ENCODE measurements around the gene ZNF710.
"Not testable (repeated sequence)": the region's sequence is repeated elsewhere in the genome, so short reads cannot be mapped to it uniquely, and the experiment has no call there.

Gene ZNF710, protein sequence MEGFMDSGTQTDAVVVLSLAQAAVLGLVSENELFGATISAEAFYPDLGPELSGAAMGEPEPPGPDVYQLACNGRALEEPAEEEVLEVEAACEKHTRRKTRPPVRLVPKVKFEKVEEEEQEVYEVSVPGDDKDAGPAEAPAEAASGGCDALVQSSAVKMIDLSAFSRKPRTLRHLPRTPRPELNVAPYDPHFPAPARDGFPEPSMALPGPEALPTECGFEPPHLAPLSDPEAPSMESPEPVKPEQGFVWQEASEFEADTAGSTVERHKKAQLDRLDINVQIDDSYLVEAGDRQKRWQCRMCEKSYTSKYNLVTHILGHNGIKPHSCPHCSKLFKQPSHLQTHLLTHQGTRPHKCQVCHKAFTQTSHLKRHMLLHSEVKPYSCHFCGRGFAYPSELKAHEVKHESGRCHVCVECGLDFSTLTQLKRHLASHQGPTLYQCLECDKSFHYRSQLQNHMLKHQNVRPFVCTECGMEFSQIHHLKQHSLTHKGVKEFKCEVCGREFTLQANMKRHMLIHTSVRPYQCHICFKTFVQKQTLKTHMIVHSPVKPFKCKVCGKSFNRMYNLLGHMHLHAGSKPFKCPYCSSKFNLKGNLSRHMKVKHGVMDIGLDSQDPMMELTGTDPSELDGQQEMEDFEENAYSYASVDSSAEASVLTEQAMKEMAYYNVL

DNA sequence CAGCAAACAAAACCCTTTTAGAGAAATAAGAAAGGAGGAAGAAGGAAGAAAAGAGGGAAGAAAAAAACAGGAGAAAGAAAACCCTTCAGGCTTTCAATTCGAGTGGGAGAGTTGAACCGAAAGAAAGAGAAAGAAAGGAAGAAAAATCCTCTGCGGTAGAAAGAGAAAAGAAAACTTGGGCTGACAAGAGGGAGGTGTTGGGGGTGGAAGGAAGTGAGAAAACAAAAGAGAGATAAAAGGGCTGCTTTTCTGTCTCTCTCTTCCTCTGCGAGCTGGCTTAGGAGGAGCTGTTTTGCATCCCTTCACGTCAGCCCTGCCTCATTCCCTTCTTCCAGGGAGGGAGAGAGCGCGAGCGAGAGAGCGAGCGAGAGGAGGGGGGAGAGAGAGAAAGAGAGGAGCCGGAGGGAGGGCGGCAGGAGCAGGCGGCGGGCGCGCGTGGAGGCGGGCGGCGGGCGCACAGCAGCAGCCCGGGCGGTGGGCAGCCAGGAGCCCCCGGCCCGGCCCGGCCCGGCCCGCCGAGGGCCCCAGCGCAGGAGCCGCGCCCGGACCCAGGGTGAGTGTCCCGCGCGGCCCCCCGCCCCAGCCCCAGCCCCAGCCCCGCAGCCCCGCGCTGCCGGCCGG lies at the start of gene ZNF710:
Gene ZNF710 (plus strand): TSS at position 263 of the 621 bp plus-strand sequence. CDS start 65,814 bp downstream, outside the sequence.
- no peak for DNase-seq (ENCODE audit: low read depth in 2 of 3, low spot score in 2 of 3)

DNA sequence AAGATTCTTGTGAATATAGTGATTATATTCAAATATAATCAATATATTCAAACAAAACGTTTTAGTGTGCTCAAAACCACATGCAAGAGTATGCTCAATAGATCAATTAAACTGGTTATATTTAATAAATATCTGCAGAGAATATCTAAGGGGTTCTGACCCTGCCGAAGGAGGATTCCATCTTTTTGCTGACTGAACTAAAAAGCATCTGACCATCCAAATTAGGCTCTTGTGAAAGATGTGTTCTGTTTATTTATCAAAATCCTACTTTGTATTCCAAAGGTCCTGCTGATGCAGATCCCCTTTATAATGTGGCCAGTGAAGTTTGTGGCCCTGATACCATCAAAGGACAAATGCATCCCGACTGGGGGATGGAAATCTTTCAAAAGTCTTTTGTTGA lies 46.6 kb upstream of the ZNF710 start:
- DNase-seq (ENCODE audit: low read depth in 2 of 3, low spot score in 2 of 3), result no peak

DNA sequence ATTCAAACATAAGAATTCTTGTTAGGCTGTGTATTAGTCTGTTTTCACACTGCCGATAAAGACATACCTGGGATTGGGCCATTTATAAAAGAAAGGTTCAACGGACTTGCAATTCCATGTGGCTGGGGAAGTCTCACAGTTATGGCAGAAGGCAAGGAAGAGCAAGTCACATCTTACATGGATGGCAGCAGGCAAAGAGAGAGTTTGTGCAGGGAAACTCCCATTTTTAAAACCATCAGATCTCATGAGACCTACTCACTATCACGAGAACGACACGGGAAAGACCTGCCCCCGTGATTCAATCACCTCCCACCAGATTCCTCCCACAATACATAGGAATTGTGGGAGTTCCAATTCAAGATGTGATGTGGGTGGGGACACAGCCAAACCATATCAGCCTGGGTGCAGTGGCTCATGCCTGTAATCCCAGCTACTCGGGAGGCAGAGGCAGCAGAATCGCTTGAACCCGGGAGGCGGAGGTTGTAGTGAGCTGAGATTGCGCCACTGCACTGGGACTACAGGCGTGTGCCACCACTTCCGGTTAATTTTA lies 45.6 kb upstream of the ZNF710 start:
- not testable (repeated sequence) for DNase-seq (ENCODE audit: low read depth in 2 of 3, low spot score in 2 of 3)

DNA sequence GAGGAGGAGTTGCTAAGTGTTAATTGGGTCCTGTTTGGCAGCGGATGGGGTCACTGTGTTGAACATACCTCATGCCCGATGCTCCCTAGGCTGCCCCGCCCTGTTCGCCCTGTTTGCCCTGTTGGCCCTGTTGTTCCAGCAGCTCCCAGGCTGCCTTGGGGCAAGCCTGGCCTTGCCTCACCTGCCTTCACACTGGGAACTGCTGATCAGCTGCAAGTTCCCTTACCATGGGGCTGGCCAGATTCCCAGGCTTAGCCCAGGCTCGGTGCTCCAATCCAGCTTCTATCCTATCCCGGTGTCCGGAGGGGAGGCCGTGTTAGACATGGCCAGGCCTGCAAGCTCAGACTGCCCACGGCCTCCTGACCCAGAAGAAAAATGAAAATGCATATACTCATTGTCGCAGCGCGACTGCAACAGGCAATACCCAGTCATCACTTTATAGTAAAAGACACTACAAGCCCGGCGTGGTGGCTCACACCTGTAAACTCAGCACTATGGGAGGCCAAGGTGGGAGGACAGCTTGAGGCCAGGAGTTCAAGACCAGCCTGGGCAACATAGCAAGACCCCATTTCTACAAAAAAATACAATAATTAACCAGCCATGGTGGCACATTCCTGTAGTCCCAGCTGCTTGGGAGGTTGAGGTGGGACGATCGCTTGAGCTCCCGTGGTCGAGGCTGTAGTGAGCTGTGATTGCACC lies 42.9 kb upstream of the ZNF710 start:
- DNase-seq (ENCODE audit: low read depth in 2 of 3, low spot score in 2 of 3), result no peak

DNA sequence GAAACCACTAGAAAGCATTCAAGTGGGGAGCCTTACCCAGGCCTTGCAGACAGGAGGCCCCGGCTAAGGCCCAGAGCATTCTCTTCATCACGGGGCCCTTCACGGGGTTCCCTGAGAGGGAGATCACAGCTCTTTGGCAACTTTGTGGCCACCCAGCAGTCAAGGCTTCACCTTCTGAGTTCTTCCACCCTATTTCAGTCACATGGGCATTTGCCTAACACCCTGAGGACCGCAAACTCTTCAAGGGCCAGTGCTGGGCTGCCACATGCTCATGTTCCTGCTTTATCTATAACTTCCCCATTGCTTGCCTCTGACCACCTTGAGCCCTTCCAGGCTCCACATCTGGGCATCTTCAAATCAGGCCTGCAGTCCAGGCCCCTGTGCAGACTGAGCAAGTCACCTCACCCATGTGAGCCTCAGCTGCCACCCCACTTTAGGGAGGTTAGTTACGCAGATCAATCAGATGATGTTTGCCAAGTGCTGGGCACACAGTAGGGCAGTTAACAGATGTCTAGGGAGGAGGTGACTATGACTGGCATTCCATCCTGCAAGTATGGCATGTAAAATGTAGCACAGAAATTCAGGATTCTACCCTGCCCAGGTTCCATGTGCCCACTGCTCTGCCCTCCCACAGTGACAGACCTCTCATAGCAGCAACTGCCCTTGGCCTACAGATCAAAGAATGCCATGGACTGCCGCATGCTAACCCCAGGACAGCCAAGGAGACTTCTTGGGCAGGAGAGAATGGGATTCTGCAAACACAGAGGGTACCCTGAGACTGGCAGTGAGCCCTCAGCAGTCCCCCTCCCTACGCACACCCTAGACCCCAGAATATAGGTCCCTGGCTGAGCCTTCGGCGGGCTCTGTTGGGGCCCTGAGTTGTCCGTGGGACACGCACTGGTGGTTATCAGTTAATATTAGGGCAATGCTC lies 37.6 kb upstream of the ZNF710 start:
- DNase-seq (ENCODE audit: low read depth in 2 of 3, low spot score in 2 of 3), result no peak

DNA sequence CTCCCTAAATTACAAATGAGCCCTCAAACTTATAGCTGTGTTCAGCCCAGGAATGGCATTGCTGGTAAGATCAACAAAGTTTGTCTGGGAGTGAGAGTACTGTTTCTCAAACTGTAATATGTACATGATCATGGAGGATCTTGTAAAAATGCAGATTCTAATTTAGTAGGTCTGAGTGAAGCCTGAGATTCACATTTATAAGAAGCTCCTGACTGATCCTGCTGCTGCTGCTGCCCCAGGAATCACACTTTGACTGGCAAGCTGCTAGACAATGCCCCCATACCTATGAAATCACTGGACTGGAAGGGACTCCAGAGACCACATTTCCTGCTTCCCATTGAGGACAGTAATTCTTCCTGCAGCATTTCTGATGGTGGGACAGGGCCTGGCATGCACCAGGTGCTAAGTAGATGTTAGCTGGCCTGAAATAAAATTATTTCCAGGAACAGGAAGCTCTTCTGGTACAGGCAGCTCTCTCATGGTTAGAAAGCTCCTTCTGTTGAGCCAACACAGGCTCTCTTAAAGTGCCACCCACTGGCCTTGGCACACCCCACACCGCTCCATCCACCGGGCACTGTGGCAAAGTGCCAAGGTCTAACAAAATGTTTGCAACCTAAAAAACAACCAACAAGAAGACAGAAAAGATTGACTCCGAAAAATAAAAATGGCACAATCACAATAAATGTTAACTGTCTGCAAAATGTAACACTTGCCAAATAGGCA lies 36.7 kb upstream of the ZNF710 start:
- DNase-seq (ENCODE audit: low read depth in 2 of 3, low spot score in 2 of 3), result no peak

DNA sequence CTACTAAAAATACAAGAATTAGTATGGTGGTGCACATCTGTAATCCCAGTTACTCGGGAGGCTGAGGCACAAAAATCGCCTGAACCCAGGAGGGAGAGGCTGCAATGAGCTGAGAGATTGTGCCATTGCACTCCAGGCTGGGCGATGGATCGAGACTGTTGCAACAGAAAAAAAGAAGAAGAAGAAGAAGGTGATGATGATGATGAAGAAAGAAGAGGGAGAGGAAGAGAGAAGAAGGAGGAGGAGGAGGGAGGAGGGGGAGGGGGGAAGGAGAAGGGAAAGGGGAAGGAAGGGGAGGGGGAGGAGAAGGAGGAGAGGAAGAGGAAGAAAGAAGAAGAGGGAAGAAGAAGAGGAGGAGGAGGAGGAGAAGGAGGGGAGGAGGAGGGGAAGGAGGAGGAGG lies 33.2 kb upstream of the ZNF710 start:
- DNase-seq (ENCODE audit: low read depth in 2 of 3, low spot score in 2 of 3), result no peak

DNA sequence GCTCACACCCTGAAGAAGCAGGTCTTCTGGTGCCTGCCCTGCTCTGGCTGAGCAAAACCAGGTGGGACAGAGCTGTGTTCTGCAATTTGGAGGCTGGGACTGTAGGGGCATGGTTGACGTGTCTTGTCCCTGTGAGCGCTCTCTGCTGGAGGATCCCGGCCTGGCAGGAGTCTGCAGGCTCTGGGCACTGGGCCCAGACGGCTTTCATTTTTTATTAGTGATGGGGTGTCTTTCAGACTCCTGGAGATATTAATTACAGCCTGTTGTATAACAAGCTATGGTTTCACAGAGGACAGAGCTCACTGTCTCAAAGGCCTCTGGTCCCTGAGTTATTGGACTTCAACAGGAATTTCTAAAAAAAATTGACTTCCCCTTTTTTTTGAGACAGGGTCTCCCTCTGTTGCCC lies 29.5 kb upstream of the ZNF710 start:
- DNase-seq (ENCODE audit: low read depth in 2 of 3, low spot score in 2 of 3), result peak in 2 of 3 experiments; percentile 8 to 13

DNA sequence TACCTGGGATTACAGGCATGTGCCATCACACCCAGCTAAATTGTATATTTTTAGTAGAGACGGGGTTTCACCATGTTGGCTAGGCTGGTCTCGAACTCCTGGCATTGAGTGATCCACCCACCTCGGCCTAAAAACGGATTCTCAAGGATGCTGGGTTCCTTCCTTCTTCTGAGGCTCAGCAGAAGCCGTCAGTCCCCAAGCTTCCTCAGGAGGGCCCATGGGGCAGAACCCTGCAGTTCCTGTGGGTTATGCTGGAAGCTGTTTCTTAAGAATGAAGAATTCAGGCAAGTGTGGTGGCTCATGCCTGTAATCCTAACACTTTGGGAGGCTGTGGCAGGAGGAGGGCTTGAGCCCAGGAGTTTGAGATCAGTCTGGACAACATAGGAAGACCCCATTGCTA lies 29.0 kb upstream of the ZNF710 start:
- DNase-seq (ENCODE audit: low read depth in 2 of 3, low spot score in 2 of 3), result no peak

DNA sequence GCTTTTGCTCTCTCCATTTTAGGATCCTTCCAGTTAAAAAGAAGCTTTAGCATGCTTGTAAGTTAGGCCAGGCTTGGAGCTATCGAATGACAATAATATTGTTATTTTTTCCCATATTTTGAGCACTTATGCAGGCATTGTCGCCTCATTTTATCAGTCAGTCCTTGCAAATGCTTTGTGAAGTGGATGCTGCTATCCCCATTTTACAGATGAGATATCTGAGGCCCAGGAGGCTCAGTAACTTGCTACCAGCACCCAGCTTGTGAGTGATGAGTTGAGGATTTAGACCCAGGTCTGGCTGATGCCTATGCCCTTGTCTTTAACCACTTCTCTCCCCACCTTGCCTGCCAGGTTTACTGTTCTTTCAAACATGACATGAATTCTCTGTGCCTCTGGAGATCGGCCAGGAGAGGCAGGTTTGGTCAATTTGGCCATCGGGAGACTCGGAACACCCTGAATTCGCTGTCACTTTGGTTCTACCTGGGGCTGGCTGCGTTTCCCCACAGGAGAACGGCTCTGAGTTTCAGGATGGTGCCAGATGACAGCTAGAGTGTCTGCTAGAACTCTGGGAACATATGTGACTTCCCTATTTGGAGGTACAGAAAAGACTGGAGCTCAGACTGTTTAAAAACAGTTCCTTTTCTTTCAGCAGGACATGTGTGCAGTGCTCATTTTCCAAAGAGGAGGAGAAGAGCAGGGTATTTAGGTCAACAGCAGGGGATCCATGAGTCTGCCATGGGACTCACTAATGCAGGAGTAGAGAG lies 25.5 kb upstream of the ZNF710 start:
- no peak for DNase-seq (ENCODE audit: low read depth in 2 of 3, low spot score in 2 of 3)

DNA sequence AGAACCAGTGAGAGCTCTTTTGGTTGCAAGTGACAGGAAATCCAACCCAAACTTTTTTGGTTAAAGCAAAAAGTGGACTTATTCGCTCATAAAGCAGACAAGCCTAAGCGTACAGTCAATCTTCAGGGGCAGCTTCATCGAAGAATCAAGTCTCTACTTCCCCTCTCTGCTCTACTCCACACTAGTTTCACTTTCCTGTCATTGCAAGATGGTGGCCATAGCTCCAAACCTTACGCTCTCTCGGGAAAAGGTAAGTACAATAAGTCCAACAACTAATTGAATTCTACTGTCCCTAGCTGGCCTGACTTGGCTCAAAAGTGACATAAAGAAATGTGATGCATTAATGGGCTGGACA lies 24.9 kb upstream of the ZNF710 start:
- DNase-seq (ENCODE audit: low read depth in 2 of 3, low spot score in 2 of 3), result no peak

DNA sequence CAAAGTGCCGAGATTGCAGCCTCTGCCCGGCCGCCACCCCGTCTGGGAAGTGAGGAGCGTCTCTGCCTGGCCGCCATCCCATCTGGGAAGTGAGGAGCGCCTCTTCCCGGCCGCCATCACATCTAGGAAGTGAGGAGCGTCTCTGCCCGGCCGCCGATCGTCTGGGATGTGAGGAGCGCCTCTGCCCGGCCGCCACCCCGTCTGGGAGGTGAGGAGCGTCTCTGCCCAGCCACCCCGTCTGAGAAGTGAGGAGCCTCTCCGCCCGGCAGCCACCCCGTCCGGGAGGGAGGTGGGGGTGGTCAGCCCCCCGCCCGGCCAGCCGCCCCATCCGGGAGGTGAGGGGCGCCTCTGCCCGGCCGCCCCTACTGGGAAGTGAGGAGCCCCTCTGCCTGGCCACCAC lies 23.3 kb upstream of the ZNF710 start:
- not testable (repeated sequence) for DNase-seq (ENCODE audit: low read depth in 2 of 3, low spot score in 2 of 3)

DNA sequence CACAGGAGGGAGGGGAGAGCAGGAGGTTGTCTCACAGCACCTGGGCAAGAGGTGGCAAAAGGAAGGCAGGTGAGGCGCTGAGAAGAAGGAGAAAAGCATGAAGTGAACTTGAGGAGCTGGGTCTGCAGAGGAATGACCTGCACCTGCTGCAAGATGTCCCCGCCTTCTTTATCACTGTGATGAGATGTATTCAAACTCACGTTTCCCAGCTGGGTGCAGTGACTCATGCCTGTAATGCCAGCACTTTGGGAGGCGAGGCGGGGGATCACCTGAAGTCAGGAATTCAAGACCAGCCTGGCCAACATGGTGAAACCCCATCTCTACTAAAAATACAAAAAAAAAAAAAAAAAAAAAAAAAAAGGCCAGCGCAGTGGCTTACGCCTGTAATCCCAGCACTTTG lies 22.2 kb upstream of the ZNF710 start:
- no peak for DNase-seq (ENCODE audit: low read depth in 2 of 3, low spot score in 2 of 3)

DNA sequence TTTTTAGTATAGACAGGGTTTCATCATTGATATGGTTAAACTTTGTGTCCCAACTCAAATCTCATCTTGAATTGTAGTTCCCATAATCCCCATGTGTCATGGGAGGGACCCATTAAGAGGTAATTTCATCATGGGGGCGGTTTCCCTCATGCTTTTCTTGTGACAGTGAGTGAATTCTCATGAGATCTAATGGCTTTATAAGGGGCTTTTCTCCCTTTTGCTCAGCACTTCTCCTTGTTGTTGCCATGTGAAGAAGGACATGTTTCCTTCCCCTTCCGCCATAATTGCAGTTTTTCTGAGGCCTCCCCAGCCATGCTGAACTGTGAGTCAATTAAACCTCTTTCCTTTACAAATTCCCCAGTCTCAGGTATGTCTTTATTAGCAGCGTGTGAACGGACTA lies 20.2 kb upstream of the ZNF710 start:
- no peak for DNase-seq (ENCODE audit: low read depth in 2 of 3, low spot score in 2 of 3)

DNA sequence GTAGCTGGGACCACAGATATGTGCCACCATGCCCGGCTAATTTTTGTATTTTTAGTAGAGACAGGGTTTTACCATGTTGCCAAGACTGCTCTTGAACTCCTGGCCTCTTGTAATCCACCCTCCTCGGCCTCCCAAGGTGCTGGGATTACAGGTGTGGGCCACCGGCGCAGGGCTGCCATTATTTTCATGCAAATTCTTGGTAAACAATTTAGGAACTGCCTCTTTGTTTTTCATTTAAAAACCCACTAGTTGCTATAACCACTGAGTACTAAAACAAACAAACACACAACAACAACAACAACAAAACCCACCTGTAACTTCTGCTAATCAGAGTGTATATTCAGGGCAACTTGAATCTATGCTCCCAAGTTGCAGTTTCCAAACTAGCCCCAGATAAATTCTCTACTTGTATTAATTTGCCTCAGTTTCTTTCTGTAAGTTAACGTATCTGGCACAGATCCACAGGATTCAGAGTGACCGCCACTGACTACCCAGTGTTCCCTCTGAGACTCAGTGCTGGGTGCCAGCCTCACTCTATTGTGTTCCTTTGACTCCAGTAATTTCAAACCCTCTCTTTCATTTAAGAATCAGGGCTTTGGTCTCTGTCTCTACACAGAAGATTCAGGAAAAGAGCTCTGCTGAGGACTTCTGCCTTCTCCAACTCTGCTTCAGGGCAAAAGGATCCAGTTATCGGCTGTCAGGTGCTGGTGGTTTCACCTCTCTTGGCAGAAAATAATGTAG lies 18.6 kb upstream of the ZNF710 start:
- no peak for DNase-seq (ENCODE audit: low read depth in 2 of 3, low spot score in 2 of 3)

DNA sequence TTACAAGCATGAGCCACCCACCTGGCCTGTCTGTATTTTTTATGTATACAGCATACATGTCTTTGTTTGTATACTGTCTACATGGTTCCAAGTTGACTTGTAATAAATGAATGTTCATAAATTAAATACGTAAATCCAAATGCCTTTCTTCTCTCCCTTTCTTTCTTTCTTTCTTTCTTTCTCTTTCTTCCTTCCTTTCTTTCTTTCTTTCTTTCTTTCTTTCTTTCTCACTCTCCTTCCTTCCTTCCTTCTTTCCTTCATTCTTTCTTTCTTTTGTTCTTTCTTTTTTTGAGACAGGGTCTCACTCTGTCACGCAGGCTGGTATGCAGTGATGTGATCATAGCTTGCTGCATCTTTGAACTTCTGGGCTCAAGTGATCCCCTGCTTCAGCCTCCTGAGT lies 17.1 kb upstream of the ZNF710 start:
- DNase-seq (ENCODE audit: low read depth in 2 of 3, low spot score in 2 of 3), result no peak

DNA sequence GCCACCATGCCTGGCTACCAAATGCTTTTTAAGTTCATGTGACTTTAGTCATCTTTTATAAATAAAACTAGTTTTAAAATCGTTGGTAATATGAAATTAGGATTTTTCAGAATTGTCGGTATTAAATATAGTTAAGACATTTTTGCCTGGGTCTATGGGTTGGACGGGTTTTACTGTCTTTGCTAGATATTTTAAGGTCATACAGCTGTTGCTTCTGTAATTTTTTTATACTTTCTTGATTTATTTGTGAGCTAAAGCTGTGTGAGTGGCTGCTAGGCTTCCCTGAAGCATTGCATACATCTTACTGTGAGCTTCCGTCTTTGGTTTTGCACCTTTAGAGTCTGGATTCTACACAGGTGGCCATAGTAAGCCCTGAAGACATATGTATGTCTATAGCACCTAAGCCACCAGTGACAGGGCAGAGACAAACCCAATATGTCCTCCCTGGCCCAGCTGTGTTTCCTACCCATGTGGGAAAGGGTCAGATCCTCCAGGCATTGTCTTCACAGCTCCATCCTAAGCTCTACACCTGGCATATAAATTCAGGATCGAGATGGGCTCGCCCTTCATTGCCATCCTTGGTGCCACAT lies 16.6 kb upstream of the ZNF710 start:
- DNase-seq (ENCODE audit: low read depth in 2 of 3, low spot score in 2 of 3), result no peak

DNA sequence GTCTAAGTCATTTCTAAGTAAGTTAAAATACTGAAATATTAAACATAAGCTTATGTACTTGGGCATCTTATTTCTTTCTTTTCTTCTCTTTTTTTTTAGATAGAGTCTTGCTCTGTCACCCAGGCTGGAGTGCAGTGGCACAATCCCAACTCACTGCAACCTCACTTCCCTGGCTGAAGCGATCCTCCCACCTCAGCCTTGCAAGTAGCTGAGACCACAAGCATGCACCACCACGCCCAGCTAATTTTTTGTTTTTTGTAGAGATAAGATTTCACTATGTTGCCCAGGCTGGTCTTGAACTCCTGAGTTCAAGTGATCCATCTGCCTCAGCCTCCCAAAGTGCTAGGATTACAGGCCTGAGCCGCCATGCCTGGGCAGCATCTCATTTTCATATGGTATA lies 16.0 kb upstream of the ZNF710 start:
- DNase-seq (ENCODE audit: low read depth in 2 of 3, low spot score in 2 of 3), result no peak

All from activated CD8-positive, alpha-beta memory T cell treated with anti-CD3 and anti-CD28 coated beads for 48 hours (primary cell).